ENCODE results near the gene ESYT1.

The ESYT1 gene

GRCh38 chr12:56081393-56082347, 46.4 kb upstream of the ESYT1 start:
- DNase-seq (ENCODE audit: low read depth), result no peak
- TF ChIP-seq CTCF (conservative IDR thresholded peaks at IDR 0.05; ENCODE audit: control insufficient read depth, insufficient read depth, low read depth, low read length), result no peak
- no peak overlapping the region for H3K4me3 ChIP-seq (ENCODE audit: control insufficient read depth, low read depth, low read length)

- DNase-seq (ENCODE audit: low read depth), result no peak
- H3K4me3 ChIP-seq (ENCODE audit: control insufficient read depth, low read depth, low read length), result no peak overlapping the region
- no peak for TF ChIP-seq CTCF (conservative IDR thresholded peaks at IDR 0.05; ENCODE audit: control insufficient read depth, insufficient read depth, low read depth, low read length)
These were observed 45.7 kb upstream of the ESYT1 start for GRCh38 chr12:56082382-56082781.

- TF ChIP-seq CTCF (conservative IDR thresholded peaks at IDR 0.05; ENCODE audit: control insufficient read depth, insufficient read depth, low read depth, low read length), result no peak
- no peak overlapping the region for H3K4me3 ChIP-seq (ENCODE audit: control insufficient read depth, low read depth, low read length)
- no peak for DNase-seq (ENCODE audit: low read depth)
These were observed 45.1 kb upstream of the ESYT1 start for GRCh38 chr12:56082967-56083366.

GRCh38 chr12:56084958-56085543, 43.0 kb upstream of the ESYT1 start:
- H3K4me3 ChIP-seq (ENCODE audit: control insufficient read depth, low read depth, low read length), result no peak overlapping the region
- DNase-seq (ENCODE audit: low read depth), result peak; percentile 21
- TF ChIP-seq CTCF (conservative IDR thresholded peaks at IDR 0.05; ENCODE audit: control insufficient read depth, insufficient read depth, low read depth, low read length), result peak; percentile 50

GRCh38 chr12:56086096-56086495, 42.0 kb upstream of the ESYT1 start:
- TF ChIP-seq CTCF (conservative IDR thresholded peaks at IDR 0.05; ENCODE audit: control insufficient read depth, insufficient read depth, low read depth, low read length), result no peak
- DNase-seq (ENCODE audit: low read depth), result no peak
- H3K4me3 ChIP-seq (ENCODE audit: control insufficient read depth, low read depth, low read length), result no peak overlapping the region

- DNase-seq (ENCODE audit: low read depth), result no peak
- H3K4me3 ChIP-seq (ENCODE audit: control insufficient read depth, low read depth, low read length), result no peak overlapping the region
- no peak for TF ChIP-seq CTCF (conservative IDR thresholded peaks at IDR 0.05; ENCODE audit: control insufficient read depth, insufficient read depth, low read depth, low read length)
These were observed 41.5 kb upstream of the ESYT1 start for GRCh38 chr12:56086608-56087007.
